ENCODE measurements around the gene SLC22A12.

GRCh38 chr11:64561984-64562722 lies 28.9 kb upstream of the SLC22A12 start:
- no peak for TF ChIP-seq CTCF (IDR thresholded peaks at IDR 0.05)
- no peak for TF ChIP-seq POLR2A (IDR thresholded peaks at IDR 0.05)
